ENCODE results near the gene FAM50B.

FAM50B gene

GRCh38 chr6:3848925-3849605 is at the start of gene FAM50B:
TSS of gene FAM50B (plus strand) at chr6:3849373. CDS start at chr6:3849812, 439 bp downstream.
- no peak for FAIRE-seq
- DNase-seq (ENCODE audit: insufficient read length, low spot score) = no peak

- no peak for FAIRE-seq
- DNase-seq (ENCODE audit: insufficient read length, low spot score) = no peak
Observed at GRCh38 chr6:3799719-3800118, 49.5 kb upstream of the FAM50B start.

- FAIRE-seq (no peak), DNase-seq (ENCODE audit: insufficient read length, low spot score) (no peak)
Observed at GRCh38 chr6:3800850-3801591, 48.2 kb upstream of the FAM50B start.

- DNase-seq (ENCODE audit: insufficient read length, low spot score) (no peak), FAIRE-seq (no peak)
Observed at GRCh38 chr6:3801960-3802359, 47.2 kb upstream of the FAM50B start.

GRCh38 chr6:3803627-3804468 is 45.3 kb upstream of the FAM50B start:
- peak; percentile 65 for DNase-seq (ENCODE audit: insufficient read length, low spot score)
- peak; percentile 44 for FAIRE-seq

DNA sequence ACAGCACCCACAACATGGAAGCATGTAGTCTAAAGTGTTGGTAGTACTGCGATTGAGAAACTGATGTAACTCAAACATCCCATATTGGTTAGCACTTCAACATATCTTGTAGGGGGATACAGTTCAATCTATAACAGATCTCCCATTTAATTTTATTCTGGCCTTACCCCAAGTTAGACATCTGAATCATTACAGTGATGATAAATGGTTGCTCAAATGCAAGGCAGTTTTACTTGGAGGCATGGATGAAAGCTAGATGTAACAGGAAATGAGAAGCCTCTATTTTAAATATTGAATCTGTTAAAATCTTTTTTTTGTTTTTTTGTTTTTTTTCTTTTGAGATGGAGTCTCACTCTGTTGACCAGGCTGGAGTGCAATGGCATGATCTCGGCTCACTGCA is 44.2 kb upstream of the FAM50B start:
- no peak for DNase-seq (ENCODE audit: insufficient read length, low spot score)

GRCh38 chr6:3805448-3806123 is 43.6 kb upstream of the FAM50B start:
- no peak for FAIRE-seq

More for the DNA sequence above, 44.2 kb upstream of the FAM50B start:
- FAIRE-seq = no peak

DNA sequence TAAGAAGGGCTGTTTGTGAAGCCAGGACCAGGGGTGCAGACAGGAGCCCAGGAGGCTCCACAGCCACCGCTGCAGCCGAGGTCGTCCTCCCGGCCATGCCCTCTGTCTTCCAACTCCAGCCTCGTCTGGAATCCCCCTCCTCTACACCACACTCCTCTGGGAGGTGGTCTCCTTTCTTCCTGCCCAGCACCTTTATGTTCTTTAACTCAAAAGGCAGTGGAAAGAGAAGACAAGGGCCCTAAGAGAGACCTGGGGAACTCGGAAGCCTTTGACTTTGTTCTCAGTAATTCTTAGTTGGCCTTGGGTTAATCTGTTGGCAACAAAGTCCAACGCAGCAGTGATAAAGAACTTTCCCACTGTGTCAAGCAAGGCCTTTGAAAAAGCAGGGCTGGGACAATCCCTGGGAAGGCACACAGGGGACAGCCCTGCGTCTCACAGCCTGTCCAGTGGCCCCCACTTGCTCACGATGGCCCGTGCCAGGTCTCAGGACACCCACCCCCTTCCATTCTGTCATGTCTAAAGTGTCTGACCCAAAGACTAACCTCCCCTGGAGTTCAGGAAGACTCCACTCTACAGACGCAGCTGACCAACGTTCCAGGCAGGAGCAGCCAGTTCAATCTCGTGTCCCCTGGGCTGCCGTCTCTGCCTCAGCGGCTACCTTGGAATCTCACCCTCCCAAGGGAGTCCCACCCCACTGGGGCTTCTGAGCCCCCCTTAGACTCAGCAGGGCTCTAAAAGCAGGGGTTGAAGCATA is 42.8 kb upstream of the FAM50B start:
- no peak for FAIRE-seq
- DNase-seq (ENCODE audit: insufficient read length, low spot score) = no peak

More at GRCh38 chr6:3805448-3806123, 43.6 kb upstream of the FAM50B start:
- no peak for DNase-seq (ENCODE audit: insufficient read length, low spot score)

DNA sequence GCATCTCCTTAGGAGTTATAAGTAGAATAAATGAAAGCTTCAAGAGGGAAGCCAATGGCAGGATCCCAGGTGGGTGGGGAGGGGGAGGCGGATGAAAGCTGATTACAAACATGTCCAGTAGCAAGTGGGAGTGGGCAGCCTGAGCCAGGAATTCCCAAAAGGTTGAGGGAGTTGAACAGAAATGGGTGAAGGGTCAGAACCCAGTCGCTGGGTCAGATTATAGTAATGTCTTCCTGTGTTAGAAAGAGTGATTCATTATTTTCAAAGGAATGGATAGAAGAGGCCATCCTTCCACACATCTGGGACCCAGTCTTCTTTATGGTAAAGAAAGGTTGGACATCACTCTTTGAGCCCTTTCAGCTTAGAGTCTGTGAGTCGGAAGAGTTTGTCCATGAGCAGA is 41.0 kb upstream of the FAM50B start:
- no peak for FAIRE-seq

GRCh38 chr6:3808759-3809514 is 40.2 kb upstream of the FAM50B start:
- peak; percentile 92 for DNase-seq (ENCODE audit: insufficient read length, low spot score)
- FAIRE-seq = peak; percentile 72

More for the DNA sequence above, 41.0 kb upstream of the FAM50B start:
- no peak for DNase-seq (ENCODE audit: insufficient read length, low spot score)

- no peak for FAIRE-seq
- no peak for DNase-seq (ENCODE audit: insufficient read length, low spot score)
Observed at GRCh38 chr6:3809515-3809891, 39.7 kb upstream of the FAM50B start.

GRCh38 chr6:3809982-3810381 is 39.2 kb upstream of the FAM50B start:
- FAIRE-seq (no peak), DNase-seq (ENCODE audit: insufficient read length, low spot score) (no peak)

DNA sequence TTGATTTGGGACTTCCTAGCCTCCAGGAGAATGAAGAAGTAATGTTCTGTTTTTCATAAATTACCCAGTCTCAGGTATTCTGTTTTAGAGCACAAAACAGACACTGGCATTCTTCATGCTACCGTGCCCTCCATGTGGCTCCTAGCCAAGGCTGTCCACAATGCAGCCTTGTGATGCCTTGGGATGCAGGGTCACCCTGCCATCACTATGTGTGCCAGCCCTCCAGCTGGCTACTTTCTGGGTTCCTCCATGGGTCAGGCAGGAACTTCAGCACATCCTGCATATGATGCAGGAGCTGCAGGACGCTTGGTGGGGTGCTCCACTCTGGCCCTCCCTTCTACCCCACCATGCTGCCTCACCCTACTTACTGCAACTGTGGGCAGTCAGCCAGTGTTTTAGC is 38.0 kb upstream of the FAM50B start:
- no peak for DNase-seq (ENCODE audit: insufficient read length, low spot score)
- no peak for FAIRE-seq

DNA sequence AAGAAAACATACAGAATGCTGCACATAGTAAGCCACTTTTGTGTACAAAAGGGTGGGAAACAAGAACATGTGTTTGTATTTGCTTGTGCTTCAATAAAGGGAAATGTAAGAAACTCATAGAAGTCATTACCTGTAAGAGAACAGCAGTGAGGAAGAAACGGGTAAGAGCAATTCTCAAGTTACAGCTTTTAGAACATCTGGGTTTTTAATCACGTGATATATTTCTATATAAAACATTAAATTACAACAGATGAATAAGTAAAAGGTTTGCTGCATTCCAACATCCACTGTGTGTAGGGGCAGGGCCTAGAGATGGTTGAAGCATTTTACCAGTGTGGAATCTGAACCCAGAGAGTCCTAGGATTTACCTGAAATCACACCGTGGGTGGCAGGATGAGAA is 36.6 kb upstream of the FAM50B start:
- DNase-seq (ENCODE audit: insufficient read length, low spot score) (no peak), FAIRE-seq (no peak)

DNA sequence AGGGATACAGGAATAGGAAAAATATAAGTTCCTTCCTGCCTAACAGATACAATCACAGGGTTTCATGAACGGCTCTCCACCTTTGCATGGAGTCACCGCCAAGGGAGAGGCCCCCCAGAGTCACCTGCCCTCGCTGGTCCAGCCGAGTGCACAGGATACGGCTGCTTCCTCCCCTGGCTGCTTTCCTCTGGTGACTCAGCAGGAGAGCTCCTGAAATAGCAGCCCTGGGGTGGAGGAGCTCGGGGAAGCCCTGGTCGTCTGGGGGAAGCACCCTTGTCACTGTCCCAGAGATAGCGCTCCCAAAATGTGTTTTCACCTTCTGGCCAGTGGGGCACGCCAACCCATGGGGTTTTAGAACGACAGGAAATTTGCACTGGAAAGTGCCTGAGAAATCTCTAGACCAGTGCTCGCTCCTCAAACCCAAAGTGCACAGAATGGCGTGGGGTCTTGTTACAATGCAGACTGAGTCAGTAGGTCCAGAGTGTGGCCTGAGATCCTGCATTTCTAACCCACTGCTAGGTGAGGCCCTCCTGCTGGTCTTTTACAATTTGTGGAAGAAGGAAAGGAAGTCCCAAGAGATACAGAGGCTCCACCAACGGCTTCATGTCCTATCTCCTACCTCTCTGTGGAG is 35.9 kb upstream of the FAM50B start:
- DNase-seq (ENCODE audit: insufficient read length, low spot score) (peak; percentile 63), FAIRE-seq (no peak)

DNA sequence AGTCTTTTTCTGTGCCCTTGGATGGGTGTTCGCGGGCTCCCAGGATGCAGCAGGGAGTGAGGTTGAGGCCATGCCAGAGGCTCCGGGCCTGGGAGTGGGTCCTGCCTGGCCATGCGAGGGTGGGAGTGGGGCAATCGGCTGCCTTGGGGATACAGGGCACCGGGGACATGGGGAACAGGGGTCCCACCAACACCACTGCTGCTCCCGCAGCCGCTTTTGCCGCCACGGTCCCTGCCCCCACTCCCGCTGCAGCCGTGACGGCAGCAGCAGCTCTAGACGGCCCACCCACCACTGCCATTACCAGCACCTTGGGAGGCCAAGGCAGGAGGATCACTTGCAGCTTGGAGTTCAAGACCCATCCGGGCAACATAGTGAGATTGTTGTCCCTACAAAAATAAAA is 35.3 kb upstream of the FAM50B start:
- no peak for DNase-seq (ENCODE audit: insufficient read length, low spot score)
- no peak for FAIRE-seq

DNA sequence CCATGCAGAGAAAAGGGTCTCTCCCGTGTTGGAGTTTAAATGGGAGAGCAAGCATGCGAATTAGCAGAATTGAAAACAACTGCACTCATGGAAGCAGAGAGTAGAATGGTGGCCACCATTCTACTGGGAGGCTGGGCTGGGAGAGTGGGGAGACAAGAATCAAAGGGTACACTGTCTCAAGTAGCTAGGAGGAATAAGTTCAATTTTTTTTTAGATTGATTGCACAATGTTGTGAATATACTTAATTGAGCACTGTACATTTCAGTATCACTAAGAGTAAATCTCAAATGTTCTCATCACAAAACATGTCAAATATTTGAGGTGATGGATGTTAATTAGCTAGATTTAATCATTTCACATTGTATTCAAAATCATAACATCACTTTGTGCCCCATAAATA is 34.6 kb upstream of the FAM50B start:
- no peak for FAIRE-seq
- no peak for DNase-seq (ENCODE audit: insufficient read length, low spot score)

DNA sequence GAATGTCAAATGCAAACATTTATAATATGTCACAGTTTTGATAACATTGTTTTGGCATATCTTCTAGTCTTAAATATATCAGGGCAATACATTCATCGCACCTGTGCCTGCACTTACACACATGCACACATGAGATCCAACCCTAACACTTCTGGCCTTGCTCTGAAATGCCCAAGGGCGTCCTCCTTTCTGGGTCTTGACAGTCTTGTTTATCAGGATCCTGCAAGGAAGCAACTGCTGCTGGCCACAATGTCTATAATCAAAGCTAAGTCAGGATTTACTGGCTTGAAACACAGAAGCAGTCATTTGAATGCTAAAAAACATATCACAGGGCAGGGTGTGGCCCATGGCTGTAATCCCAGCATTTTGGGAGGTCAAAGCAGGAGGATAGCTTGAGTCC is 32.9 kb upstream of the FAM50B start:
- no peak for FAIRE-seq
- DNase-seq (ENCODE audit: insufficient read length, low spot score) = no peak

Measured in HTR-8/SVneo (cell line).